ENCODE data around the gene BOD1L1.

GRCh38 chr4:13545394-13545808 lies 82.1 kb downstream of the BOD1L1 start:
- TF ChIP-seq, protein P1, sequence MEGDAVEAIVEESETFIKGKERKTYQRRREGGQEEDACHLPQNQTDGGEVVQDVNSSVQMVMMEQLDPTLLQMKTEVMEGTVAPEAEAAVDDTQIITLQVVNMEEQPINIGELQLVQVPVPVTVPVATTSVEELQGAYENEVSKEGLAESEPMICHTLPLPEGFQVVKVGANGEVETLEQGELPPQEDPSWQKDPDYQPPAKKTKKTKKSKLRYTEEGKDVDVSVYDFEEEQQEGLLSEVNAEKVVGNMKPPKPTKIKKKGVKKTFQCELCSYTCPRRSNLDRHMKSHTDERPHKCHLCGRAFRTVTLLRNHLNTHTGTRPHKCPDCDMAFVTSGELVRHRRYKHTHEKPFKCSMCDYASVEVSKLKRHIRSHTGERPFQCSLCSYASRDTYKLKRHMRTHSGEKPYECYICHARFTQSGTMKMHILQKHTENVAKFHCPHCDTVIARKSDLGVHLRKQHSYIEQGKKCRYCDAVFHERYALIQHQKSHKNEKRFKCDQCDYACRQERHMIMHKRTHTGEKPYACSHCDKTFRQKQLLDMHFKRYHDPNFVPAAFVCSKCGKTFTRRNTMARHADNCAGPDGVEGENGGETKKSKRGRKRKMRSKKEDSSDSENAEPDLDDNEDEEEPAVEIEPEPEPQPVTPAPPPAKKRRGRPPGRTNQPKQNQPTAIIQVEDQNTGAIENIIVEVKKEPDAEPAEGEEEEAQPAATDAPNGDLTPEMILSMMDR (IDR thresholded peaks at IDR 0.05): no peak
- no peak for TF ChIP-seq POLR2A (IDR thresholded peaks at IDR 0.05)
